DOHH2 (cell line): ENCODE data around the gene HPS3.
"Not testable (repeated sequence)": the region's sequence is repeated elsewhere in the genome, so short reads cannot be mapped to it uniquely, and the experiment has no call there.

Source experiments
- H3F3A ChIP-seq: fragments of 200-600 bp; sonication (generic), shearing (Covaris generic); 2 replicates; pipeline ENCODE4 v1.6.0; 2016; ENCODE audit warnings: antibody characterized with exemption, mild to moderate bottlenecking; ENCODE audit not compliant: control insufficient read depth, insufficient read depth
- H3K27ac ChIP-seq: fragments of 200-600 bp; sonication (generic); 2 replicates; pipeline ENCODE4 v1.5.1; 2014; ENCODE audit warnings: low read depth, mild to moderate bottlenecking, low read length, moderate library complexity
- H3K27me3 ChIP-seq: fragments of 200-600 bp; sonication (generic); 2 replicates; pipeline ENCODE4 v1.6.1; 2014; ENCODE audit warnings: mild to moderate bottlenecking, low read length, mixed read lengths; ENCODE audit not compliant: control insufficient read depth
- H3K36me3 ChIP-seq: fragments of 200-600 bp; sonication (generic); 2 replicates; pipeline ENCODE4 v1.6.1; 2014; ENCODE audit warnings: mild to moderate bottlenecking, low read length, moderate library complexity, mixed read lengths; ENCODE audit not compliant: control insufficient read depth
- H3K4me1 ChIP-seq: fragments of 200-600 bp; sonication (generic); 2 replicates; pipeline ENCODE4 v1.6.1; 2014; ENCODE audit warnings: mild to moderate bottlenecking, low read length, mixed read lengths; ENCODE audit not compliant: control insufficient read depth
- H3K4me2 ChIP-seq: fragments of 200-600 bp; sonication (generic); 2 replicates; pipeline ENCODE4 v1.6.0; 2014; ENCODE audit warnings: mild to moderate bottlenecking, low read length, moderate library complexity
- H3K4me3 ChIP-seq: fragments of 200-600 bp; sonication (generic); 2 replicates; pipeline ENCODE4 v1.5.1; 2014; ENCODE audit warnings: mild to moderate bottlenecking, low read length, mixed read lengths
- H3K79me2 ChIP-seq: fragments of 200-600 bp; sonication (generic); 2 replicates; pipeline ENCODE4 v1.6.1; 2014; ENCODE audit warnings: mild to moderate bottlenecking, low read length, mixed read lengths; ENCODE audit not compliant: control insufficient read depth
- H3K9me2 ChIP-seq: fragments of 200-600 bp; sonication (generic); replicated peaks from 2 replicates; pipeline ENCODE4 v1.6.1; 2014; ENCODE audit warnings: mild to moderate bottlenecking, low read length, mixed read lengths; ENCODE audit not compliant: control insufficient read depth
- H3K9me3 ChIP-seq: fragments of 200-600 bp; sonication (generic); 2 replicates; pipeline ENCODE4 v1.6.1; 2014; ENCODE audit warnings: antibody characterized with exemption, low read length, mixed read lengths; ENCODE audit not compliant: control insufficient read depth, insufficient read depth
- H4K20me1 ChIP-seq: fragments of 200-600 bp; sonication (generic); 2 replicates; pipeline ENCODE4 v1.6.0; 2014; ENCODE audit warnings: low read depth, mild to moderate bottlenecking, antibody characterized with exemption, low read length, moderate library complexity; ENCODE audit not compliant: control insufficient read depth, insufficient read depth
- EZH2phosphoT487 ChIP-seq: fragments of 200-600 bp; sonication (generic); IDR thresholded peaks from 2 replicates; pipeline ENCODE4 v1.6.1; 2017; ENCODE audit warnings: borderline replicate concordance, mild to moderate bottlenecking, antibody characterized with exemption, low read length, moderate library complexity, mixed read lengths
- TF ChIP-seq, protein P1 (sequence below): fragments of 200-600 bp; sonication (generic); IDR thresholded peaks from one replicate; pipeline ENCODE4 v1.5.1; 2014; ENCODE audit warnings: antibody characterized with exemption, mild to moderate bottlenecking, low read depth, low read length; ENCODE audit not compliant: poor library complexity, severe bottlenecking

The HPS3 gene

GRCh38 chr3:149217347-149217746 lies 87.9 kb downstream of the HPS3 start:
- Histone ChIP-seq H3K9me2 (no peaks in the 10 kb centered on the region), H3K27me3 (no peaks in the 10 kb centered on the region), H3K9me3 (peaks cover 2% of the 10 kb centered on the region; the same call in 1 of the 2 replicates), H3F3A (no peaks in the 10 kb centered on the region), H3K4me3 (no peak overlapping the region), H3K79me2 (no peaks in the 10 kb centered on the region), H4K20me1 (no peaks in the 10 kb centered on the region), H3K27ac (no peak overlapping the region), H3K4me2 (no peak overlapping the region), H3K4me1 (no peaks in the 10 kb centered on the region), H3K36me3 (no peaks in the 10 kb centered on the region)
- TF ChIP-seq, protein P1, sequence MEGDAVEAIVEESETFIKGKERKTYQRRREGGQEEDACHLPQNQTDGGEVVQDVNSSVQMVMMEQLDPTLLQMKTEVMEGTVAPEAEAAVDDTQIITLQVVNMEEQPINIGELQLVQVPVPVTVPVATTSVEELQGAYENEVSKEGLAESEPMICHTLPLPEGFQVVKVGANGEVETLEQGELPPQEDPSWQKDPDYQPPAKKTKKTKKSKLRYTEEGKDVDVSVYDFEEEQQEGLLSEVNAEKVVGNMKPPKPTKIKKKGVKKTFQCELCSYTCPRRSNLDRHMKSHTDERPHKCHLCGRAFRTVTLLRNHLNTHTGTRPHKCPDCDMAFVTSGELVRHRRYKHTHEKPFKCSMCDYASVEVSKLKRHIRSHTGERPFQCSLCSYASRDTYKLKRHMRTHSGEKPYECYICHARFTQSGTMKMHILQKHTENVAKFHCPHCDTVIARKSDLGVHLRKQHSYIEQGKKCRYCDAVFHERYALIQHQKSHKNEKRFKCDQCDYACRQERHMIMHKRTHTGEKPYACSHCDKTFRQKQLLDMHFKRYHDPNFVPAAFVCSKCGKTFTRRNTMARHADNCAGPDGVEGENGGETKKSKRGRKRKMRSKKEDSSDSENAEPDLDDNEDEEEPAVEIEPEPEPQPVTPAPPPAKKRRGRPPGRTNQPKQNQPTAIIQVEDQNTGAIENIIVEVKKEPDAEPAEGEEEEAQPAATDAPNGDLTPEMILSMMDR, result no peak
- no peak for TF ChIP-seq EZH2phosphoT487

DNA sequence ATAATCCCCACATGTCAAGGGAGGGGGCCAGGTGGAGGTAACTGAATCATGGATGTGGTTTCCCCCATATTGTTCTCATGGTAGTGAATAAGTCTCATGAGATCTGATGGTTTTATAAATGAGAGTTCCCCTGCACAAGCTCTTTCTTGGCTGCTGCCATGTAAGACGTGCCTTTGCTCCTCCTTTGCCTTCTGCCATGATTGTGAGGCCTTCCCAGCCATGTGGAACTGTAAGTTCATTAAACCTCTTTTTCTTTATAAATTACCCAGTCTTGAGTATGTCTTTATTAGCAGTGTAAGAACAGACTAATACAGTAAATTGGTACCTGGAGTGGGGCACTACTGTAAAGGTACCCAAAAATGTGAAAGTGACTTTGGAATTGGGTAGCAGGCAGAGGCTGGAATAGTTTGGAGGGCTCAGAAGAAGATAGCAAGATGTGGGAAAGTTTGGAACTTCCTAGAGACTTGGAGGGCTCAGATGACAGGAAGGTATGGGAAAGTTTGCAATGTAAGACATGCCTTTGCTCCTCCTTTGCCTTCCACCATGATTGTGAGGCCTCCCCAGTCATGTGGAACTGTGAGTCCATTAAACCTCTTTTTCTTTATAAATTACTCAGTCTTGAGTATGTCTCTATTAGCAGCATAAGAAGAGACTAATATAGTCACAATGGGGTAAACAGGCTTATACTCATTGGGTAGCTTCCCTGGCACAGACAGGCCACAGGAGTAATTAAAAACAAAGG lies 90.1 kb downstream of the HPS3 start:
- H3K4me3 ChIP-seq, H3K27ac ChIP-seq, H3K27me3 ChIP-seq, H3F3A ChIP-seq, H3K9me2 ChIP-seq, H3K79me2 ChIP-seq, H4K20me1 ChIP-seq, H3K9me3 ChIP-seq, H3K36me3 ChIP-seq, H3K4me1 ChIP-seq, H3K4me2 ChIP-seq: not testable (repeated sequence)

DNA sequence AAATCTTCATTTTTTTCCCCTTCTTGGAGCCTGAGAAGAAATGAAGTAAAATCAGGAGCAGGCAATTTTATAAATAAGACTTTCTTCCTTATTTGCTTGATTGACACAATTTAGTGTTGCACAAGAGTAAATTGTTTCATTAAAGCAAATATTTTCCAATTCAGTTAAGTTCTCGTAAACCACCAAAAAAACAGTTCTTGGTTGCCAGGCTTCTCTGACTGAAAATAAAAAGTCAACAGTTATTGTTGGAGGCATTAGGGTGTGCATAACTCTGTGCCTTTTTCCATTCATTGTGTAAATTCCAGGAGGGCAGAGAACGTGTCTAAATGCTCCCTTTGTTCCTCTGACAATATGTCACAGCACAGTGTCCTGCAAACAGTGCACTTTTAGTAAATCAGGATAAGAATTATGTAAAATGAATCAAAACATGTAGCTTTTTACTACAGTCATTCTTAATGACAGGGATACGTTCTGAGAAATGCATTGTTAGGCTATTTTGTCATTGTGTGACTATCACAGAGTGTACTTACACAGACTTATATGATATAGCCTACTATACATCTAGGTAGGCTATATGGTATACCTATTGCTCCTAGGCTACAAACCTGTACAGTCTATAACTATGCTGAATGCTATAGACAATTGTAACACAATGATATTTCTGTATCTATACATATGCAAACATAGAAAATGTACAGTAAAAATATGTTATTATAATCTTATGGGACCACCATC lies 92.5 kb downstream of the HPS3 start, which contains the start of gene CP:
Gene CP (minus strand): TSS at position 47 of the 735 bp plus-strand sequence. CDS start 37 bp downstream, at position 10.
- Histone ChIP-seq H3K4me1 (peaks cover 15% of the 10 kb centered on the region), H3K4me2 (no peak within 1 kb of the TSS), H3K27me3 (no peaks in the 10 kb centered on the region), H4K20me1 (no peaks in the 10 kb centered on the region), H3F3A (no peaks in the 10 kb centered on the region), H3K36me3 (no peaks in the 10 kb centered on the region), H3K9me3 (peaks cover 2% of the 10 kb centered on the region; the same call in 1 of the 2 replicates), H3K9me2 (no peaks in the 10 kb centered on the region), H3K27ac (no peak within 1 kb of the TSS), H3K4me3 (no peak within 1 kb of the TSS), H3K79me2 (no peaks in the 10 kb centered on the region)
- TF ChIP-seq, protein P1, result no peak
- TF ChIP-seq EZH2phosphoT487, result no peak
